B cell (primary cell): ENCODE measurements around the gene FAM47C. TPM values are rescaled to one million over a fixed set of nuclear protein-coding genes. Genes with fewer than 3 reads are reported as not detected.

Source experiments
- ATAC-seq: fragments of 200-7000 bp; cut with Tn5 transposase; one replicate; pipeline ENCODE4 v1.10.0; 2021; ENCODE audit warnings: low read depth, mild to moderate bottlenecking, moderate number of reproducible peaks, moderate library complexity
- CTCF ChIA-PET: fragments of 350-600 bp; sonication (Branson Sonifier 250); formaldehyde crosslinking; loops from one replicate; lab custom pipeline; 2021; ENCODE audit warnings: antibody characterized with exemption, inconsistent platforms; lab: Charles Lee
- POLR2A ChIA-PET: fragments of 350-600 bp; sonication (Branson Sonifier 250); formaldehyde crosslinking; loops from one replicate; lab custom pipeline; 2021; ENCODE audit warnings: antibody characterized with exemption; lab: Charles Lee
- DNase-seq: peaks from one replicate; pipeline ENCODE4 v3.0.0; 2013
- H2AFZ ChIP-seq: 2 replicates; pipeline ENCODE4 v1.6.1; 2012; ENCODE audit warnings: mild to moderate bottlenecking, low read depth, low read length; ENCODE audit not compliant: insufficient read depth, poor library complexity, severe bottlenecking
- H3K27ac ChIP-seq, 2 donors: 1 replicate in 1 of 2; 2 replicates in 1 of 2; pipeline ENCODE4 v1.5.1; 2012 to 2013; ENCODE audit warnings: low read length in 2 of 2, mild to moderate bottlenecking in 2 of 2, moderate library complexity in 1 of 2
- H3K27me3 ChIP-seq, 4 experiments: fragments of 200-600 bp in 1 of 4; sonication (generic) in 1 of 4; replicated peaks in 1 of 4; 1 replicate in 2 of 4; 2 replicates in 2 of 4; pipeline versions ENCODE4 v1.6.1 to v1.7.0; 2013 to 2016; ENCODE audit warnings: low read length in 3 of 4, mild to moderate bottlenecking in 2 of 4, mixed read lengths in 1 of 4, moderate library complexity in 1 of 4; ENCODE audit not compliant: insufficient read depth in 4 of 4, control insufficient read depth in 3 of 4; ENCODE audit errors: control extremely low read depth in 1 of 4
- H3K36me3 ChIP-seq, 2 experiments: replicated peaks in 1 of 2; 1 replicate in 1 of 2; 2 replicates in 1 of 2; pipeline versions ENCODE4 v1.6.1 to v1.7.1; 2013; ENCODE audit warnings: low read length in 1 of 2; ENCODE audit not compliant: insufficient read depth in 2 of 2, control insufficient read depth in 1 of 2; ENCODE audit errors: control extremely low read depth in 1 of 2, extremely low read depth in 1 of 2
- H3K4me1 ChIP-seq, 2 donors: fragments of 200-600 bp in 1 of 2; sonication (generic) in 1 of 2; 1 replicate in 1 of 2; 2 replicates in 1 of 2; pipeline versions ENCODE4 v1.5.1 to v1.6.1; 2013 to 2017; ENCODE audit warnings: low read length in 2 of 2; ENCODE audit not compliant: control insufficient read depth in 2 of 2, insufficient read depth in 2 of 2
- H3K4me2 ChIP-seq: replicated peaks from 2 replicates; pipeline ENCODE3; 2012; ENCODE audit warnings: mild to moderate bottlenecking, low read depth, low read length; ENCODE audit not compliant: poor library complexity, severe bottlenecking
- H3K4me3 ChIP-seq, 5 experiments: fragments of 200-600 bp in 1 of 5; sonication (generic) in 1 of 5; 1 replicate in 3 of 5; 2 replicates in 2 of 5; pipeline versions ENCODE4 v1.5.1 to v1.7.0; 2011 to 2016; ENCODE audit warnings: low read length in 4 of 5, mild to moderate bottlenecking in 4 of 5, low read depth in 2 of 5, control low read depth in 1 of 5, moderate library complexity in 1 of 5; ENCODE audit not compliant: insufficient read depth in 1 of 5; ENCODE audit errors: control extremely low read depth in 1 of 5, extremely low read depth in 1 of 5
- H3K79me2 ChIP-seq: fragments of 200-600 bp; sonication (generic); one replicate; pipeline ENCODE4 v1.6.0; 2016; ENCODE audit warnings: low read length; ENCODE audit not compliant: control insufficient read depth, insufficient read depth
- H3K9ac ChIP-seq: fragments of 200-600 bp; sonication (generic); 2 replicates; pipeline ENCODE4 v1.6.1; 2017; ENCODE audit warnings: mild to moderate bottlenecking, low read length, moderate library complexity
- H3K9me3 ChIP-seq, 3 donors: one replicate each; pipeline versions ENCODE4 v1.6.1 to v1.7.1; 2013; ENCODE audit warnings: low read length in 2 of 3; ENCODE audit not compliant: control insufficient read depth in 2 of 3, insufficient read depth in 1 of 3; ENCODE audit errors: control extremely low read depth in 1 of 3
- H4K20me1 ChIP-seq: 2 replicates; pipeline ENCODE4 v1.6.0; 2012; ENCODE audit warnings: mild to moderate bottlenecking, low read length; ENCODE audit not compliant: insufficient read depth, control insufficient read depth, poor library complexity, severe bottlenecking
- H3K27ac Mint-ChIP-seq: one replicate; pipeline ENCODE4 v1.8.0; 2021; ENCODE audit warnings: mixed read lengths
- H3K27me3 Mint-ChIP-seq: one replicate; pipeline ENCODE4 v1.8.0; 2021; ENCODE audit warnings: mixed read lengths
- H3K4me1 Mint-ChIP-seq: one replicate; pipeline ENCODE4 v1.8.0; 2021; ENCODE audit warnings: mixed read lengths
- H3K4me3 Mint-ChIP-seq: one replicate; pipeline ENCODE4 v1.8.0; 2021; ENCODE audit warnings: mixed read lengths
- H3K9me3 Mint-ChIP-seq: one replicate; pipeline ENCODE4 v1.8.0; 2022; ENCODE audit warnings: mixed read lengths; ENCODE audit not compliant: insufficient read depth
- EZH2 ChIP-seq: IDR thresholded peaks from 2 replicates; pipeline ENCODE4 v1.6.1; 2012; ENCODE audit warnings: borderline replicate concordance, low read depth, mild to moderate bottlenecking, moderate library complexity, low read length; ENCODE audit not compliant: insufficient read depth, poor library complexity, severe bottlenecking
- WGBS: methylation state at CpG from one replicate; pipeline ENCODE4 v1.1.5; 2013; ENCODE audit warnings: missing lambda C conversion rate; ENCODE audit not compliant: insufficient coverage; 5-methylcytosine and 5-hydroxymethylcytosine counted together
- intact Hi-C: fragments of 100-400 bp; cut with micrococcal nuclease; formaldehyde crosslinking; loops from one replicate; pipeline ENCODE4 v1.10.0; 2022
- polyA plus RNA-seq: library from polyadenylated mRNA; depleted of rRNA; stranded (reverse); fragments of >200 nt; gene quantifications from 2 replicates; pipeline ENCODE4 v1.2.3, GENCODE V29; 2012
- total RNA-seq, 2 donors: library from RNA; stranded (reverse); fragments of 120-200 nt in 1 of 2; gene quantifications; 1 replicate in 1 of 2; 2 replicates in 1 of 2; pipeline versions ENCODE4 v1.2.3 to v1.2.4, GENCODE V29; 2013 to 2022
- TF ChIP-seq, protein P1 (sequence below): fragments of 200-600 bp; IDR thresholded peaks from one replicate; pipeline ENCODE4 v1.8.0; 2022; ENCODE audit warnings: antibody characterized with exemption, mild to moderate bottlenecking

The FAM47C gene
- total and polyA plus RNA-seq, 2 donors (not counting 1 experiment from before 2014, with no cell fraction given): not detected

GRCh38 chrX:36963069-36963808 lies 44.9 kb upstream of the FAM47C start:
- 21% methylated on average over 55 of the region's 63 CpGs for WGBS
- no peak for ATAC-seq

DNA sequence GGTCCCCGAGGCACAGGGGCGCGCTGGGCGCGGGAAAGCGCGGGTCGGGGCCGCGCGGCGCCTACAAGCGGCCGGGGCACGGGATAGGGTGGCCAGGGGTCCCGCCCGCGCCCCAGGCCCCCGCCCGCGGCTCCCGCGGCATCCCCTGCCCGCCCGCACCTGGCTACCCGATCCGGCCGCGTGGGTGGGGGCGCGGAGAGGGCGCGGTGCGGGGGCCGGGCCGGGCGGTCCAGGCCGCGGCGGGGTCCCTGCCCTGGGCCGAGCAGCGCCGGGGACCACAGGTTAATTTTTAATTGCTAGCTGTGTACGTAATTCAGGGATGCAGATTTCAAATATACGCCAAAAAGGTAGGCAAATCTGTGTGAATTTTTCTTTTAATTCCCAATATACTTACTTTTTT lies 44.3 kb upstream of the FAM47C start:
- 22% methylated on average over 34 of the region's 45 CpGs for WGBS
- Histone ChIP-seq H2AFZ (no peak overlapping the region), H3K79me2 (no peaks in the 10 kb centered on the region), H4K20me1 (no peaks in the 10 kb centered on the region), H3K9ac (no peak overlapping the region), H3K9me3 (no peaks in the 10 kb centered on the region), H3K4me1 (no peaks in the 10 kb centered on the region), H3K27me3 (peaks cover 0 to 3% (median 0%) of the 10 kb centered on the region in 4 experiments), H3K4me2 (no peak overlapping the region), H3K36me3 (no peaks in the 10 kb centered on the region), H3K4me3 (no peak overlapping the region), H3K27ac (no peak overlapping the region)
- Mint-ChIP-seq H3K9me3 (no peaks in the 10 kb centered on the region), H3K4me1 (no peaks in the 10 kb centered on the region), H3K27me3 (peaks cover 2% of the 10 kb centered on the region), H3K27ac (no peak overlapping the region), H3K4me3 (no peak overlapping the region)
- intact Hi-C loops: no loop called here
- ATAC-seq (no peak), DNase-seq (no peak)
- TF ChIP-seq EZH2: no peak
- TF ChIP-seq, protein P1, sequence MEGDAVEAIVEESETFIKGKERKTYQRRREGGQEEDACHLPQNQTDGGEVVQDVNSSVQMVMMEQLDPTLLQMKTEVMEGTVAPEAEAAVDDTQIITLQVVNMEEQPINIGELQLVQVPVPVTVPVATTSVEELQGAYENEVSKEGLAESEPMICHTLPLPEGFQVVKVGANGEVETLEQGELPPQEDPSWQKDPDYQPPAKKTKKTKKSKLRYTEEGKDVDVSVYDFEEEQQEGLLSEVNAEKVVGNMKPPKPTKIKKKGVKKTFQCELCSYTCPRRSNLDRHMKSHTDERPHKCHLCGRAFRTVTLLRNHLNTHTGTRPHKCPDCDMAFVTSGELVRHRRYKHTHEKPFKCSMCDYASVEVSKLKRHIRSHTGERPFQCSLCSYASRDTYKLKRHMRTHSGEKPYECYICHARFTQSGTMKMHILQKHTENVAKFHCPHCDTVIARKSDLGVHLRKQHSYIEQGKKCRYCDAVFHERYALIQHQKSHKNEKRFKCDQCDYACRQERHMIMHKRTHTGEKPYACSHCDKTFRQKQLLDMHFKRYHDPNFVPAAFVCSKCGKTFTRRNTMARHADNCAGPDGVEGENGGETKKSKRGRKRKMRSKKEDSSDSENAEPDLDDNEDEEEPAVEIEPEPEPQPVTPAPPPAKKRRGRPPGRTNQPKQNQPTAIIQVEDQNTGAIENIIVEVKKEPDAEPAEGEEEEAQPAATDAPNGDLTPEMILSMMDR: no peak
- ChIA-PET CTCF (no interaction called here), POLR2A (no interaction called here)

More at GRCh38 chrX:36963069-36963808, 44.9 kb upstream of the FAM47C start:
- DNase-seq: no peak
- H3K9ac ChIP-seq: no peak overlapping the region
- intact Hi-C loops: no loop called here
- peaks cover 0 to 3% (median under 1%) of the 10 kb centered on the region in 4 experiments for H3K27me3 ChIP-seq
- no peaks in the 10 kb centered on the region for H3K9me3 ChIP-seq
- TF ChIP-seq EZH2: no peak
- TF ChIP-seq, protein P1: no peak
- H3K79me2 ChIP-seq: no peaks in the 10 kb centered on the region
- H3K27me3 Mint-ChIP-seq: peaks cover 8% of the 10 kb centered on the region
- no peaks in the 10 kb centered on the region for H3K9me3 Mint-ChIP-seq
- H3K4me2 ChIP-seq: no peak overlapping the region
- H2AFZ ChIP-seq: no peak overlapping the region
- H3K4me3 Mint-ChIP-seq: no peak overlapping the region
- no peak overlapping the region for H3K27ac Mint-ChIP-seq
- CTCF ChIA-PET: no interaction called here
- H3K36me3 ChIP-seq: no peaks in the 10 kb centered on the region
- POLR2A ChIA-PET: no interaction called here
- no peaks in the 10 kb centered on the region for H3K4me1 Mint-ChIP-seq
- no peak overlapping the region for H3K27ac ChIP-seq
- no peaks in the 10 kb centered on the region for H3K4me1 ChIP-seq
- H4K20me1 ChIP-seq: no peaks in the 10 kb centered on the region
- no peak overlapping the region for H3K4me3 ChIP-seq
